ENCODE measurements around the gene PLAU. TPM values are rescaled to one million over a fixed set of nuclear protein-coding genes. Genes with fewer than 3 reads are reported as not detected.
"Not testable (repeated sequence)": the region's sequence is repeated elsewhere in the genome, so short reads cannot be mapped to it uniquely, and the experiment has no call there.

PLAU gene
- total RNA-seq, 2 experiments from 2014 or later, result 0.45 to 0.73 TPM

DNA sequence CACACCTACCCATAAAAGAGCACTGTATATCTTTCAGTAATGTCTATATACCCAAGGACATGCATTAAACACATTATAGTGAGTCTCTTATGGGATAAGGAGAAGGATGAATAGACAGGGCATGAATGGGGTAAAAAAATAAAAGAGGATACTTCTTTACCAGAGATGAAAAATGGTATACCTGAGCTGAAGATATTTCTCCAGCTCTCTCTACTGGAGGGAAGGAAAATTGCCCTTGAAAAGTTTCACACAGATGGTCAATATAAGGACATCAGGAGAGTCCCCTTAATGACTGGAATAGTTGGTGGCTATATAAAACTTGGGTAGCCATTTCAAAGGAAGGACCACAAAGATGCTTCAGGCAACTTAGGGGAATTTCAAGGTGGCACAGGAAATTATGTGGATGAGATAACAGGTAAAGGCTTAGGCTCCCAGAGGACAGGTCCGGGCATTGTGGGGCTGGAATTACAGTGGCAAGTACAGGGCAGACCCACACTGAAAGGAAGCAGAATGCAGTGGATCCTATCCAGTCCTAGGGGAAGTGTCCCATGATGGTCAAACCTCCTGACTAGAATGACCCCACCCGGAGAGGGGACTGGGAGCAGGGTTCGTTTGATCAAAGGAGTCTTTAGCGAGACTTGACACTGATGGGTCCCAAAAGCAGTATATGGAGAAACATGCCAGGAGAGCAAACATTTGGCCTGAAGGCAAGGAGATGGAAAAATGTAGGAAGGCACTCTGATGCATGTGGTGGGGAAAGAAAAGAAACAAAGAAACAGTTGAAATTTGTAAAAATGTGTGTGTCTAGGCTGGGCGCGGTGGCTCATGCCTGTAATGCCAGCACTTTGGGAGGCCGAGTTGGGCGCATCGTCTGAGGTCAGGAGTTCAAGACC is 35.6 kb downstream of the PLAU start:
- Mint-ChIP-seq H3K27ac (peak overlapping the region; percentile 9), H3K4me1 (ENCODE audit: low read depth) (no peaks in the 10 kb centered on the region), H3K9me3 (no peaks in the 10 kb centered on the region), H3K4me3 (no peak overlapping the region), H3K27me3 (no peaks in the 10 kb centered on the region), H3K36me3 (no peaks in the 10 kb centered on the region)
- CTCF ChIA-PET, result interaction anchor here (0.7 to 2.4 kb wide), 3 partner anchors 10 to 105 kb away, joined by 3 to 10 read pairs (median 3); no protein-coding TSS in a partner anchor
- POLR2A ChIA-PET, result no interaction called here
- DNase-seq, result no peak
- intact Hi-C loops (cut with micrococcal nuclease), result no loop called here

- Mint-ChIP-seq H3K4me3 (no peak overlapping the region), H3K27me3 (no peaks in the 10 kb centered on the region), H3K9me3 (no peaks in the 10 kb centered on the region), H3K4me1 (ENCODE audit: low read depth) (peaks cover 6% of the 10 kb centered on the region), H3K36me3 (no peaks in the 10 kb centered on the region), H3K27ac (no peak overlapping the region)
- CTCF ChIA-PET, result interaction anchor here (1.0 kb wide), 1 partner anchor 9 kb away, joined by 4 read pairs; no protein-coding TSS in a partner anchor
- POLR2A ChIA-PET, result no interaction called here
- no peak for DNase-seq
- intact Hi-C loops (cut with micrococcal nuclease), result no loop called here
These were observed 38.2 kb downstream of the PLAU start for GRCh38 chr10:73948947-73949633.

DNA sequence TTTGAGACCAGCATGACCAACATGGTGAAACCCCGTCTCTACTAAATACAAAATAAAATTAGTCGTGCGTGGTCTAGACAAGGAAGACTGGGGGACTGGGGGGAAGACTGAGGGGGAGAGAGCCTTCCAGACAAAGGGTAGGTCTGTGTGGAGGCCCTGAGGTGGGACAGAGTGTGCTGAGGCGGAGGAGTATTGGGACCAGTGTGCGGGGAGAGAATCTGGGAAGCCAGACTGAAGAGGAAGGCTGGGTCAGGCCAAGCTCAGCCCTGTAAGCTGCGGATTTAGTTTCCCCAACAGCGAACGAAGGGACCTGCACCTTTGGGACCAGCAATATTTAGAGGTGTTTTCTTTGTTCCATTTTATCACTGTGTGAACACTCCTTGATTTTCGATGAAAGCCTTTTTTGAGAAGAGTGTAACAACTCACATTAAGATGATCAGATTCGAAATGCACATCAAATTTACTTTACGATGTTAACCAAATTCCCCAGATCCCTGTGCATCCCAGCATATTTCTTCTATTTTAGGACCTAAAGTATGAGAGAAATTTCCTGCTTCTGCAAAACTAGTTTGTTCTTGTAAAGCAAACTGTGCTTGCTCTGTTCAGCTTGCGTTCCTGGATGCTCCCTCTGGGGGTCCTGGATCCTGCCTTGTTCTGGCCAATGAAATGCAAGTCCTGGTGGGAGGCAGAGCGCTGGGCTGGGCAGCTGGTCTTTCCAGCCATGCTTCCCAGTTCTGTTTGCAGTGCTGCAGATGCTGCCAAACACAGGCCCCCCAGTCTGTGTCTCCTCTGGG is 39.4 kb downstream of the PLAU start:
- DNase-seq, result no peak
- H3K4me3 Mint-ChIP-seq, result no peak overlapping the region
- H3K4me1 Mint-ChIP-seq (ENCODE audit: low read depth), result peaks cover 12% of the 10 kb centered on the region
- intact Hi-C loops (cut with micrococcal nuclease), result no loop called here
- POLR2A ChIA-PET, result no interaction called here
- no peaks in the 10 kb centered on the region for H3K9me3 Mint-ChIP-seq
- no peak overlapping the region for H3K27ac Mint-ChIP-seq
- H3K36me3 Mint-ChIP-seq, result no peaks in the 10 kb centered on the region
- CTCF ChIA-PET, result interaction anchor here (1.4 to 5.1 kb wide), 2 partner anchors 10 to 64 kb away, joined by 9 to 19 read pairs; no protein-coding TSS in a partner anchor
- no peaks in the 10 kb centered on the region for H3K27me3 Mint-ChIP-seq

DNA sequence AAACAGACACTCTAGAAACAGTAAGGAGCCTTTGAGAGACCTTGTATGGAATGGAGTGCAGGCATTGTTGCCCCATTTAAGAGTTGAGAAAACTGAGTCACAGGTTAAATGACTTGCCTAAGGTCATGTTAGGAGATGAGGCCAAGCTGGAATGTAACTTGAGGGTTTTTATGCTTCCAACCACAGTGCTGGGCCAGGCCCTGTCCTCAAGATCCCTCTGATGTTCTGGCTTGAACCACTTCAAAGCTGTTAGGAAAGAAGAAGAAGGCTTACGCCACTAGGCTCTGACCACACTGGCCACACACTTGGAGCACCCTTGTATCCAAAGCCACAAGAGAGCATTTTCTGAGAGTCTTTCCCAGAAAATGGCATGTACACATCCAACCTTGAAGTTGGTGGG is 42.7 kb downstream of the PLAU start:
- no peaks in the 10 kb centered on the region for H3K36me3 Mint-ChIP-seq
- no peaks in the 10 kb centered on the region for H3K27me3 Mint-ChIP-seq
- POLR2A ChIA-PET, result no interaction called here
- no peak overlapping the region for H3K27ac Mint-ChIP-seq
- H3K4me3 Mint-ChIP-seq, result no peak overlapping the region
- intact Hi-C loops (cut with micrococcal nuclease), result no loop called here
- peaks cover 34% of the 10 kb centered on the region for H3K4me1 Mint-ChIP-seq (ENCODE audit: low read depth)
- no peaks in the 10 kb centered on the region for H3K9me3 Mint-ChIP-seq
- CTCF ChIA-PET, result interaction anchor here (0.6 to 5.1 kb wide), 4 partner anchors 12 to 415 kb away, joined by 3 to 19 read pairs (median 8); no protein-coding TSS in a partner anchor
- DNase-seq, result peak; percentile 25

DNA sequence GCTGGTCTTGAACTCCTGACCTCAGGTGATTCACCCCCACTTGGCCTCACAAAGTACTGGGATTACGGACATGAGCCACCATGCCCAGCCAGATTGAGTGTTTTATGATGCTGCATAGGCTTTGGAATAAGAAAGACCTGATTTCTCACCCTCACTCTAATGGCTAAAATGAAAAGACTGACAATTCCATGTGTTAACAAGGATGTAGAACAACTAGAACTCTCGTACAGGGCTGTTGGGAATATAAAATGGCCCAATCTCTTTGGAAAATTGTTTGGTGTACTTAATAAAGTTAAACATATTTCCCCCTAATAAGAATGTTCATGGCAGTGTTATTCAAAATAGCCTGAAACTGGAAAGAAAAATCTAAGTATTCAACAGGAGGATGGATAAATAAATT is 43.8 kb downstream of the PLAU start:
- intact Hi-C loops (cut with micrococcal nuclease), result loop anchor here (5.0 kb wide), 1 partner anchor 67 kb away; no protein-coding TSS in a partner anchor
- H3K9me3 Mint-ChIP-seq, result no peaks in the 10 kb centered on the region
- no peak overlapping the region for H3K27ac Mint-ChIP-seq
- no peaks in the 10 kb centered on the region for H3K27me3 Mint-ChIP-seq
- H3K36me3 Mint-ChIP-seq, result no peaks in the 10 kb centered on the region
- POLR2A ChIA-PET, result no interaction called here
- CTCF ChIA-PET, result interaction anchor here (5.1 kb wide), 1 partner anchor 69 kb away, joined by 19 read pairs; no protein-coding TSS in a partner anchor
- no peak for DNase-seq
- peaks cover 41% of the 10 kb centered on the region for H3K4me1 Mint-ChIP-seq (ENCODE audit: low read depth)
- H3K4me3 Mint-ChIP-seq, result no peak overlapping the region

- DNase-seq, result no peak
- Mint-ChIP-seq H3K9me3 (no peaks in the 10 kb centered on the region), H3K4me3 (no peak overlapping the region), H3K36me3 (no peaks in the 10 kb centered on the region), H3K27ac (peak overlapping the region; percentile 33), H3K4me1 (ENCODE audit: low read depth) (peaks cover 49% of the 10 kb centered on the region), H3K27me3 (no peaks in the 10 kb centered on the region)
- CTCF ChIA-PET, result interaction anchor here (1.2 to 4.1 kb wide), 8 partner anchors 15 to 1280 kb away, joined by 3 to 53 read pairs (median 12); partner anchors contain the start of gene COMTD1
- intact Hi-C loops (cut with micrococcal nuclease), result loop anchor here (1.0 to 5.0 kb wide), 6 partner anchors 37 to 123 kb away; no protein-coding TSS in a partner anchor
- POLR2A ChIA-PET, result interaction anchor here (1.1 to 1.2 kb wide), 2 partner anchors 76 to 145 kb away, joined by 3 read pairs; no protein-coding TSS in a partner anchor
These were observed 44.8 kb downstream of the PLAU start for GRCh38 chr10:73955719-73956118.

DNA sequence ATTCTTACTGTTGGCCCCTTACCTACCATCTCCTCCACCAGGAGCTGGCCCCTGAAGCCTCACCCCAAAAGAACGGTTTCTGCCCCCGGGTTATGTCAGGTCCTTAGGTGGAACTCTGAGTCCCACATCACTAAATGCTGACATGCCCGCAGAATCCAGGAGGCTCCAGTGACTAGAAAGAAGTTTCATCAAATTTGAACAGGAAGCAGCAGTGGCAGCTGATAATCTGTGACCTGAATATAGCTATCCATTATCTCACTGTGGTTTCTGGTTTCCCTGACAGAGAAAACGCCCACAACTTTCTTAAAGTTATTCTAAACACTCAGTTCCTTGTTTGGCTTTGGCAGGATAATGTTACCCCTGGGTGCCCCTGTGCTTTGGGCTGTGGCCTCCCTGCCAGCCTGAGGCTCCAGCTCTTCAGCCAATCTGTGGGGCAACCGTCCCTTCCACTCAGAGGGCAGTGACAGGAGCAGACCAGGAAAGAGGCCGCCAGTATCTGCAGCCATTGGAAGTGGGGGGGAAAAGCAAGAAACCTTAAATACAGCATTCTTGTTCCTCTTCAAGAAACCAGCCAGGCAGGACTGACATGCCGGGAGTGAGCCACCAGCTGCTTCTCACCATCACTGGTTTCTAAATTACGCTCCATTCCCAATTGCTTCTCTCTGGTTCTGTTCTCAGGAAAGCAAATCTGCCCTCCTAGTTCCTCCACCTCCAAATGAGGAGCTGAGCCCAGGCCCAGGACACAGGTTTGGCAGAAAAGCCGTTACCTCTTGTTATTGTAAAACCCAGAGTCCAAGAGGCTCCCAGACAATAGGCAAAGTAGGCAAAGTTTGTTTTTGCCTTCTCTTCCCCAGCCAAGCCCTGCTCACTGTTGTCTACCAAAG is 45.8 kb downstream of the PLAU start:
- no peaks in the 10 kb centered on the region for H3K36me3 Mint-ChIP-seq
- no peaks in the 10 kb centered on the region for H3K27me3 Mint-ChIP-seq
- DNase-seq, result peak; percentile 53
- no peaks in the 10 kb centered on the region for H3K9me3 Mint-ChIP-seq
- peak overlapping the region; percentile 26 for H3K4me3 Mint-ChIP-seq
- POLR2A ChIA-PET, result interaction anchor here (0.6 to 1.5 kb wide), 8 partner anchors 12 to 146 kb away, joined by 3 to 5 read pairs (median 3); partner anchors contain the start of gene VCL
- CTCF ChIA-PET, result interaction anchor here (0.5 to 4.1 kb wide), 35 partner anchors 9 to 1279 kb away, joined by 3 to 53 read pairs (median 4); partner anchors contain the start of genes COMTD1 and VCL
- intact Hi-C loops (cut with micrococcal nuclease), result loop anchor here (1.0 to 5.0 kb wide), 6 partner anchors 36 to 122 kb away; no protein-coding TSS in a partner anchor
- H3K27ac Mint-ChIP-seq, result peak overlapping the region; percentile 85
- peaks cover 49% of the 10 kb centered on the region for H3K4me1 Mint-ChIP-seq (ENCODE audit: low read depth)

DNA sequence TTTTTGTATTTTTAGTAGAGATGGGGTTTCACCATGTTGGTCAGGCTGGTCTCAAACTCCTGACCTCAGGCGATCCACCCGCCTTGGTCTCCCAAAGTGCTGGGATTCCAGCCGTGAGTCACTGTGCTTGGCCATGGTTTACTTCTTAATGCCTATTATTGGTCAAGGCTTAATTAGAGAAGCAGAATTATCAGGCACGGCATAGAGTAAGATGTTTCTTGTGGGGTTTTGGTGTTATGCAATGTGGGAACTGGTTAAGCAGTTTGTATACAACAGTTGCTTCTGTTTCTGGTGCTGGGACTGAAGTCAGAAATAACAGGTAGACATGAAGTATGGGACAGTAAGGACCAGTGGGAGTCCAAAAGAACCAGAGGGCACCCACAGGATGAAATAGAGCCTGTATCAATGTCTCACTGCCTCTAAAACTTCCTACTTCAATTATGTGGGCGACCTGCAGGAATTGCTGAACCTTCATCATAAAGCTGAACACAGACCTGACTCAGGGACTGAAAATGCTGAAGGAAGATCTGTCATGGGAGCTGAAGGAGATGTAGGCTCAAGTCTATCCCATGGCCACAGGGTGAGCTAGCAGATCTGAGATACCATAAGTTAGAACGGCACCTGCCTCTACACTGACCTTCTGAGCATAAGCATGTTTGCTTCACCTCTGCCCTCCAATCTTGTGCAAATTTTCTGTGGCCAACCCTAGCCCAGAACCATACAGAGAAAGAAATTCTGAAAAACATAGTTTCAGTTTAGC is 48.7 kb downstream of the PLAU start:
- no peak overlapping the region for H3K4me3 Mint-ChIP-seq
- DNase-seq, result no peak
- no peaks in the 10 kb centered on the region for H3K36me3 Mint-ChIP-seq
- H3K27me3 Mint-ChIP-seq, result no peaks in the 10 kb centered on the region
- intact Hi-C loops (cut with micrococcal nuclease), result loop anchor here (5.0 kb wide), 1 partner anchor 72 kb away; no protein-coding TSS in a partner anchor
- H3K9me3 Mint-ChIP-seq, result no peaks in the 10 kb centered on the region
- peaks cover 43% of the 10 kb centered on the region for H3K4me1 Mint-ChIP-seq (ENCODE audit: low read depth)
- POLR2A ChIA-PET, result no interaction called here
- peak overlapping the region; percentile 13 for H3K27ac Mint-ChIP-seq
- CTCF ChIA-PET, result interaction anchor here (0.9 to 4.1 kb wide), 4 partner anchors 20 to 121 kb away, joined by 3 to 53 read pairs (median 6); no protein-coding TSS in a partner anchor

DNA sequence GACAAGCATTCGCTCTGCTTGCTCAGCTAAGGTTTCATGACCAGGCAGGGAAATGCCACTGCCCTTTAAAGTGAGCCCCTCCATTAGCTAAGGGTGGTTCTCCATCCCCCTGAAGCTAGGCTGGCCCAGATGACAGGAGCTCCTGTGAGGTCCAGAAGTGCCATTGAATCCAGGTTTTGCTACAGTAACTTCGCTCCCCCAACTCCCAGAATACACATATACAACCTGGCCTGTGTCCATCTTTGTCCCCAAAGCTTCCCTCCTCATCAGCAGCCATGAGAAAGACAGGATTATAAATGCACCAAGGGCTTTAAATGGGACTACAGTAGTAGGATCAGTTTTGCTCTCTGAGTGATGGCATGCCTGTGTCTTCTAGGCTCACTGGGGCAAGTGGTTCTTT is 51.5 kb downstream of the PLAU start:
- H3K27me3 Mint-ChIP-seq, result no peaks in the 10 kb centered on the region
- no peak overlapping the region for H3K27ac Mint-ChIP-seq
- no peaks in the 10 kb centered on the region for H3K9me3 Mint-ChIP-seq
- ChIA-PET POLR2A (no interaction called here), CTCF (interaction anchor here (1.1 kb wide), 1 partner anchor 119 kb away, joined by 5 read pairs; no protein-coding TSS in a partner anchor)
- no peaks in the 10 kb centered on the region for H3K36me3 Mint-ChIP-seq
- intact Hi-C loops (cut with micrococcal nuclease), result no loop called here
- peaks cover 21% of the 10 kb centered on the region for H3K4me1 Mint-ChIP-seq (ENCODE audit: low read depth)
- no peak overlapping the region for H3K4me3 Mint-ChIP-seq
- DNase-seq, result no peak

DNA sequence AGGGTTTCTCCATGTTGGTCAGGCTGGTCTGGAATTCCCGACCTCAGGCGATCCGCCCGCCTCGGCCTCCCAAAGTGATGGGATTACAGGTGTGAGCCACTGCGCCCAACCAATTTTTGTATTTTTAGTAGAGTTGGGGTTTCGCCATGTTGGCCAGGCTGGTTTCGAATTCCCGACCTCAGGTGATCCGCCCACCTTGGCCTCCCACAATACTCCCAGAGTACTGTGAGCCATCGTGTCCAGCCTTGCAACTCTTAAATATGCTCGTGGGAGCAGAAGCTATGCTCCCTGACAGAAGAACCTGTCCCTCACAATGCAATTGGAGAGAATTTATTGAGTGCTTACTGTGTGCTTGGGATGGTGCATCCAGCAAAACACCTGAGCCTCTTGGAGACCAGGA is 52.6 kb downstream of the PLAU start:
- intact Hi-C loops (cut with micrococcal nuclease), result not testable (repeated sequence)

More for the DNA sequence above, 52.6 kb downstream of the PLAU start:
- H3K27me3 Mint-ChIP-seq, H3K27ac Mint-ChIP-seq, H3K9me3 Mint-ChIP-seq, DNase-seq, POLR2A ChIA-PET, H3K36me3 Mint-ChIP-seq, H3K4me3 Mint-ChIP-seq: not testable (repeated sequence)
- CTCF ChIA-PET, result interaction anchor here (2.0 kb wide), 1 partner anchor 77 kb away, joined by 5 read pairs; no protein-coding TSS in a partner anchor
- H3K4me1 Mint-ChIP-seq (ENCODE audit: low read depth), result peaks cover 16% of the 10 kb centered on the region

All from activated CD4-positive, alpha-beta memory T cell treated with anti-CD3 and anti-CD28 coated beads for 36 hours (primary cell).